Measurements from ENCODE around the gene MASP1. TPM values are rescaled to one million over a fixed set of nuclear protein-coding genes. Genes with fewer than 3 reads are reported as not detected.

Gene MASP1
- total RNA-seq, 1 experiment from 2014 or later: not detected

- Histone ChIP-seq H3K4me2 (ENCODE audit: low read length) (no peak overlapping the region), H3K9me3 (ENCODE audit: control insufficient read depth in 1 of 2, insufficient read depth in 1 of 2, low read depth in 1 of 2, low read length in 2 of 2) (no peaks in the 10 kb centered on the region), H2AFZ (ENCODE audit: low read depth, low read length, poor library complexity, severe bottlenecking) (no peak overlapping the region), H4K20me1 (ENCODE audit: insufficient read depth) (no peaks in the 10 kb centered on the region), H3K27me3 (ENCODE audit: insufficient read depth, low read length) (peaks cover 17% of the 10 kb centered on the region; the same call in 1 of the 2 replicates), H3K9ac (ENCODE audit: low read length) (no peak overlapping the region), H3K79me2 (ENCODE audit: insufficient read depth, low read length) (no peaks in the 10 kb centered on the region), H3K36me3 (ENCODE audit: control insufficient read depth in 1 of 2, insufficient read depth in 2 of 2, low read length in 2 of 2) (no peaks in the 10 kb centered on the region), H3K9me2 (ENCODE audit: insufficient read depth) (no peaks in the 10 kb centered on the region), H3K4me3 (replicated peaks in 1 of 2; ENCODE audit: low read depth in 1 of 2, low read length in 2 of 2) (no peak overlapping the region), H3K27ac (ENCODE audit: low read depth, low read length) (no peak overlapping the region), H3K4me1 (ENCODE audit: control insufficient read depth in 1 of 2, insufficient read depth in 2 of 2, low read length in 2 of 2) (no peaks in the 10 kb centered on the region)
- ChIA-PET CTCF (no interaction called here), RAD21 (ENCODE audit: low non-redundant PET in 1 of 2, low total read pairs in 2 of 2, uncharacterized antibody in 2 of 2, unreplicated experiment in 2 of 2) (no interaction called here), POLR2A (no interaction called here)
- no TSS peak for BruUV-seq (replicated peaks)
- TF ChIP-seq EZH2 (IDR thresholded peaks at IDR 0.05): no peak
- TF ChIP-seq FOSL1 (IDR thresholded peaks at IDR 0.05; ENCODE audit: low read depth): no peak
- TF ChIP-seq SP1 (IDR thresholded peaks at IDR 0.05; ENCODE audit: low read depth): no peak
- TF ChIP-seq CEBPB (IDR thresholded peaks at IDR 0.05; ENCODE audit: low read depth): no peak
- TF ChIP-seq CTCF (IDR thresholded peaks at IDR 0.05 in 2 of 3, conservative IDR thresholded peaks at IDR 0.05 in 1 of 3; ENCODE audit: borderline replicate concordance in 1 of 3, insufficient read depth in 1 of 3, low read depth in 2 of 3, low read length in 2 of 3): peak in 1 of 3 experiments; percentile 10; a peak in 1 of 6 replicates
- DNase-seq (ENCODE audit: low read depth, low spot score) (no peak), ATAC-seq (no peak)
- intact Hi-C loops (cut with micrococcal nuclease): no loop called here
Measured at GRCh38 chr3:187281191-187281714, 10.3 kb downstream of the MASP1 start.

- Histone ChIP-seq H3K4me3 (replicated peaks in 1 of 2; ENCODE audit: low read depth in 1 of 2, low read length in 2 of 2) (no peak overlapping the region), H3K4me1 (ENCODE audit: control insufficient read depth in 1 of 2, insufficient read depth in 2 of 2, low read length in 2 of 2) (no peaks in the 10 kb centered on the region), H3K36me3 (ENCODE audit: control insufficient read depth in 1 of 2, insufficient read depth in 2 of 2, low read length in 2 of 2) (no peaks in the 10 kb centered on the region), H3K9me3 (ENCODE audit: control insufficient read depth in 1 of 2, insufficient read depth in 1 of 2, low read depth in 1 of 2, low read length in 2 of 2) (no peaks in the 10 kb centered on the region), H3K27me3 (ENCODE audit: insufficient read depth, low read length) (peaks cover 17% of the 10 kb centered on the region; the same call in 1 of the 2 replicates), H3K27ac (ENCODE audit: low read depth, low read length) (no peak overlapping the region), H2AFZ (ENCODE audit: low read depth, low read length, poor library complexity, severe bottlenecking) (no peak overlapping the region), H3K9me2 (ENCODE audit: insufficient read depth) (no peaks in the 10 kb centered on the region), H3K9ac (ENCODE audit: low read length) (no peak overlapping the region), H3K4me2 (ENCODE audit: low read length) (no peak overlapping the region), H3K79me2 (ENCODE audit: insufficient read depth, low read length) (no peaks in the 10 kb centered on the region), H4K20me1 (ENCODE audit: insufficient read depth) (no peaks in the 10 kb centered on the region)
- ChIA-PET RAD21 (ENCODE audit: low non-redundant PET in 1 of 2, low total read pairs in 2 of 2, uncharacterized antibody in 2 of 2, unreplicated experiment in 2 of 2) (no interaction called here), POLR2A (no interaction called here), CTCF (no interaction called here)
- no TSS peak for BruUV-seq (replicated peaks)
- intact Hi-C loops (cut with micrococcal nuclease): no loop called here
- DNase-seq (ENCODE audit: low read depth, low spot score) (no peak), ATAC-seq (no peak)
- TF ChIP-seq POLR2AphosphoS5 (IDR thresholded peaks at IDR 0.05; ENCODE audit: low read depth, low read length): no peak
- TF ChIP-seq CEBPB (IDR thresholded peaks at IDR 0.05; ENCODE audit: low read depth): no peak
Measured at GRCh38 chr3:187280644-187281043, 10.9 kb downstream of the MASP1 start.
